ENCODE measurements around the gene FANCE. TPM values are rescaled to one million over a fixed set of nuclear protein-coding genes. Genes with fewer than 3 reads are reported as not detected.

Gene FANCE
- total RNA-seq, 6 donors from 2014 or later, result 6.1 to 13.3 (median 9.3) TPM

DNA sequence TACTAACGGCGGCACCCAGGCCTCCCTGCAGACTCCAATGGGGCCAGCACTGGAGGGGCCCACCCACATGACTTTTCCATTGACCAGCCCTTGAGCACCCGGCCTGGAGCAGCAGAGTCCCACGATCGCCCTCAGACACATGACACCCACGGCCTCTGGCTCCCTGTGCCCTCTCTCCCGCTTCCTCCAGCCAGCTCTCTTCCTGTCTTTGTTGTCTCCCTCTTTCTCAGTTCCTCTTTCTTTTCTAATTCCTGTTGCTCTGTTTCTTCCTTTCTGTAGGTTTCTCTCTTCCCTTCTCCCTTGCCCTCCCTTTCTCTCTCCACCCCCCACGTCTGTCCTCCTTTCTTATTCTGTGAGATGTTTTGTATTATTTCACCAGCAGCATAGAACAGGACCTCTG, 26.1 kb upstream of the FANCE start:
- no peaks in the 10 kb centered on the region for H3K27me3 ChIP-seq
- peaks cover 0 to 12% (median 7%) of the 10 kb centered on the region in 4 donors for H3K4me1 ChIP-seq
- H3K27ac ChIP-seq, result peak overlapping the region in 1 of 4 donors; percentile 39
- DNase-seq, result peak; percentile 29 to 53
- no peak overlapping the region for H3K4me3 ChIP-seq
- no peak for TF ChIP-seq EP300 (IDR thresholded peaks at IDR 0.05)
- WGBS, 2 donors, result 43 to 49% methylated on average over 7 to 8 of the region's 8 CpGs
- H3K36me3 ChIP-seq, result peaks cover 8 to 59% (median 40%) of the 10 kb centered on the region in 4 donors
- ATAC-seq (ENCODE audit: low FRiP score in 2 of 2), result peak in 1 of 2 donors; percentile 70
- peaks cover 4 to 22% (median 12%) of the 10 kb centered on the region in 4 donors for H3K9me3 ChIP-seq

DNA sequence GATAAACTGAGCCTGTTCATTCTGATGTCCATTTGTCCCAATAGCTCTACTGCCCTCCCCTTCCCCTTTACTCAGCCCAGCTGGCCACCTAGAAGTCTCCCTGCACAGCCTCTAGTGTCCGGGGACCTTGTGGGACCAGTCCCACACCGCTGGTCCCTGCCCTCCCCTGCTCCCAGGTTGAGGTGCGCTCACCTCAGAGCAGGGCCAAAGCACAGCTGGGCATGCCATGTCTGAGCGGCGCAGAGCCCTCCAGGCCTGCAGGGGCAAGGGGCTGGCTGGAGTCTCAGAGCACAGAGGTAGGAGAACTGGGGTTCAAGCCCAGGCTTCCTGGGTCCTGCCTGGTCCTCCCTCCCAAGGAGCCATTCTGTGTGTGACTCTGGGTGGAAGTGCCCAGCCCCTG, 24.7 kb upstream of the FANCE start:
- H3K36me3 ChIP-seq, result peaks cover 6 to 48% (median 30%) of the 10 kb centered on the region in 4 donors
- DNase-seq (peak in 1 of 2 donors; percentile 47), ATAC-seq (ENCODE audit: low FRiP score in 2 of 2) (peak in 1 of 2 donors; percentile 9)
- TF ChIP-seq, protein P1, sequence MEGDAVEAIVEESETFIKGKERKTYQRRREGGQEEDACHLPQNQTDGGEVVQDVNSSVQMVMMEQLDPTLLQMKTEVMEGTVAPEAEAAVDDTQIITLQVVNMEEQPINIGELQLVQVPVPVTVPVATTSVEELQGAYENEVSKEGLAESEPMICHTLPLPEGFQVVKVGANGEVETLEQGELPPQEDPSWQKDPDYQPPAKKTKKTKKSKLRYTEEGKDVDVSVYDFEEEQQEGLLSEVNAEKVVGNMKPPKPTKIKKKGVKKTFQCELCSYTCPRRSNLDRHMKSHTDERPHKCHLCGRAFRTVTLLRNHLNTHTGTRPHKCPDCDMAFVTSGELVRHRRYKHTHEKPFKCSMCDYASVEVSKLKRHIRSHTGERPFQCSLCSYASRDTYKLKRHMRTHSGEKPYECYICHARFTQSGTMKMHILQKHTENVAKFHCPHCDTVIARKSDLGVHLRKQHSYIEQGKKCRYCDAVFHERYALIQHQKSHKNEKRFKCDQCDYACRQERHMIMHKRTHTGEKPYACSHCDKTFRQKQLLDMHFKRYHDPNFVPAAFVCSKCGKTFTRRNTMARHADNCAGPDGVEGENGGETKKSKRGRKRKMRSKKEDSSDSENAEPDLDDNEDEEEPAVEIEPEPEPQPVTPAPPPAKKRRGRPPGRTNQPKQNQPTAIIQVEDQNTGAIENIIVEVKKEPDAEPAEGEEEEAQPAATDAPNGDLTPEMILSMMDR (IDR thresholded peaks at IDR 0.05), result no peak
- TF ChIP-seq POLR2A (IDR thresholded peaks at IDR 0.05), result no peak
- H3K27ac ChIP-seq, result no peak overlapping the region
- H3K4me3 ChIP-seq, result no peak overlapping the region
- H3K4me1 ChIP-seq, result peaks cover 0 to 12% (median 7%) of the 10 kb centered on the region in 4 donors
- H3K9me3 ChIP-seq, result peaks cover 4 to 22% (median 12%) of the 10 kb centered on the region in 4 donors
- H3K27me3 ChIP-seq, result no peaks in the 10 kb centered on the region
- WGBS, 2 donors, result 96 to 100% methylated on average over 2 to 5 of the region's 5 CpGs

DNA sequence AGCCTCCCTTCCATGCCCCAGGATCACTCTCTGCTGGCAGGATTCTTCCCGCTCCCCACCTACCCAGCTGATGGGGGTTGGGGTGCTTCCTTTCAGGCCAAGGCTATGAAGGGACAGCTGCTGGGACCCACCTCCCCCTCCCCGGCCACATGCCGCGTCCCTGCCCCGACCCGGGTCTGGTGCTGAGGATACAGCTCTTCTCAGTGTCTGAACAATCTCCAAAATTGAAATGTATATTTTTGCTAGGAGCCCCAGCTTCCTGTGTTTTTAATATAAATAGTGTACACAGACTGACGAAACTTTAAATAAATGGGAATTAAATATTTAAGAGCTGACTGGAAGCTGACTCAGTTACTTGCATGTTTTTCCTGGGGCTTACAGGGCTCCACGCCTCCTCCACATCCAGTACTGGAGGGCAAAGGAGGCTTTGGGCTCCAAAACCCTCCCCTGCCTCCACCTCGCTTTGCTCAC, 24.3 kb upstream of the FANCE start:
- Histone ChIP-seq H3K4me1 (peaks cover 0 to 12% (median 7%) of the 10 kb centered on the region in 4 donors), H3K9me3 (peaks cover 4 to 22% (median 12%) of the 10 kb centered on the region in 4 donors), H3K4me3 (no peak overlapping the region), H3K36me3 (peaks cover 4 to 46% (median 29%) of the 10 kb centered on the region in 4 donors), H3K27me3 (no peaks in the 10 kb centered on the region), H3K27ac (no peak overlapping the region)
- ATAC-seq (ENCODE audit: low FRiP score in 2 of 2) (no peak), DNase-seq (no peak)
- WGBS, 2 donors, result 77 to 91% methylated on average over 8 to 9 of the region's 9 CpGs
- TF ChIP-seq, protein P1 (IDR thresholded peaks at IDR 0.05), result no peak
- TF ChIP-seq EP300 (IDR thresholded peaks at IDR 0.05) (no peak), POLR2A (IDR thresholded peaks at IDR 0.05) (no peak), POLR2AphosphoS5 (IDR thresholded peaks at IDR 0.05) (no peak)

DNA sequence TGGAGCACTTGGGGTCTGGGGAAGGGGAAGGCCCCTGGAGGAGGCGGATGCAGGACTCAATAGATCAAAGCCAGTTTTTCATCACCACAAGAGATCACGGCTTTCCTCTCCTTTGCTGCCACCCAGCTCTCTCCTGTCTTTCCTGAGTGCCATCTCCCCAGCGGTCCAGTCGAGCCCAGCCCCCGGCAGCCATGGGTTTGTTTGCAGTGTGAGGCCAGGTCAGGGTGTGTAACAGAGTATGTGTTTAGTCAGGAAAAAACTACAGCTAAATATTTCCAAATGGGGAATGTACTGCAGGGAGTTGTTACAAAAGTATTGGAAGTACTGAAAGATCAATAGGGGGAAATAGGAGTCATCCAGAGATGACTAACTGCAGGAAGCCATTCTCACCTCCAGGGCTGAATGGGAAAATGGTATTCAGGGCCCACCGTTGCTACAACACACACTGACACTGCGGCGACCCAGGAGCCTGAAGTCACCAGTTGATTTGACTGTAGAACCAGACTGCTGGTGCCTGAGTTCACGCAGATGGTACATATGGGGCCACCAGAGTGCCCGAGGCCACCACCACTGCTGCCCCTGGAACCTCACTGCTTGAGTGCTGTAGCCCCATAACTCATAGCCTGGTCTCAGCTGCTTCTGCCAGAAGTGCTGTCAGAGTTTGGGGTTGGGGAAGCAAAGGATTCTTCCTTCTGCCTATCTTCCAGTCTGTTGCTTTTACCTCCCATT, 23.6 kb upstream of the FANCE start:
- TF ChIP-seq EP300 (IDR thresholded peaks at IDR 0.05) (no peak), POLR2A (IDR thresholded peaks at IDR 0.05) (no peak), POLR2AphosphoS5 (IDR thresholded peaks at IDR 0.05) (no peak)
- TF ChIP-seq, protein P1 (IDR thresholded peaks at IDR 0.05), result no peak
- Histone ChIP-seq H3K4me3 (no peak overlapping the region), H3K27ac (no peak overlapping the region), H3K27me3 (no peaks in the 10 kb centered on the region), H3K4me1 (peaks cover 0 to 12% (median 7%) of the 10 kb centered on the region in 4 donors), H3K36me3 (peaks cover 4 to 43% (median 29%) of the 10 kb centered on the region in 4 donors), H3K9me3 (peaks cover 4 to 22% (median 12%) of the 10 kb centered on the region in 4 donors)
- 87 to 89% methylated on average over 8 to 10 of the region's 10 CpGs for WGBS, 2 donors
- ATAC-seq (ENCODE audit: low FRiP score in 2 of 2) (no peak), DNase-seq (no peak)

DNA sequence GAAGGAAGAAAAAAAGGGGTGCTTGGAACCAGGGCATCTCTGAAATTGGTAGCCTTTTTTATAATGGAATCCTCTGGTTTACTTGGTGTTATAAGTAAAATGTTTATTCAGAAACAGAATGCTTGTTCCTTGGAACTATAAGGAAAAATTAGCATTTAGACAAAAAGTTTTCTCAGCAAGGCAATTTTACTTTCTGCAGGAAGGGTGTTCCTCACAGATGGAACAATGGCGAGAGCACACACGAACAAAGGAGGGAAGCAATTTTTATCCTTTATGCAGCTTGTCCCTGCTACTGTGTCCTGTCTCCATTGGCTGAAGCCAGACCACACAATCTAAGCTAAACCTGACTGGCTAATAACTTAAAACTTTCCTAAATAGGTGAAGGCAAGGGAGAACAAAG, 22.7 kb upstream of the FANCE start:
- Histone ChIP-seq H3K4me3 (no peak overlapping the region), H3K27ac (no peak overlapping the region), H3K36me3 (peaks cover 4 to 34% (median 20%) of the 10 kb centered on the region in 4 donors), H3K27me3 (no peaks in the 10 kb centered on the region), H3K9me3 (peaks cover 4 to 22% (median 12%) of the 10 kb centered on the region in 4 donors), H3K4me1 (peaks cover 0 to 12% (median 7%) of the 10 kb centered on the region in 4 donors)
- DNase-seq, result no peak
- ATAC-seq (ENCODE audit: low FRiP score in 2 of 2), result no peak
- WGBS, 2 donors, result 90 to 95% methylated on average over 2 of the region's 2 CpGs
- TF ChIP-seq, protein P1 (IDR thresholded peaks at IDR 0.05), result no peak
- TF ChIP-seq POLR2A (IDR thresholded peaks at IDR 0.05) (no peak), POLR2AphosphoS5 (IDR thresholded peaks at IDR 0.05) (no peak), EP300 (IDR thresholded peaks at IDR 0.05) (no peak)
